ENCODE results near the gene AQP12B.

DNA sequence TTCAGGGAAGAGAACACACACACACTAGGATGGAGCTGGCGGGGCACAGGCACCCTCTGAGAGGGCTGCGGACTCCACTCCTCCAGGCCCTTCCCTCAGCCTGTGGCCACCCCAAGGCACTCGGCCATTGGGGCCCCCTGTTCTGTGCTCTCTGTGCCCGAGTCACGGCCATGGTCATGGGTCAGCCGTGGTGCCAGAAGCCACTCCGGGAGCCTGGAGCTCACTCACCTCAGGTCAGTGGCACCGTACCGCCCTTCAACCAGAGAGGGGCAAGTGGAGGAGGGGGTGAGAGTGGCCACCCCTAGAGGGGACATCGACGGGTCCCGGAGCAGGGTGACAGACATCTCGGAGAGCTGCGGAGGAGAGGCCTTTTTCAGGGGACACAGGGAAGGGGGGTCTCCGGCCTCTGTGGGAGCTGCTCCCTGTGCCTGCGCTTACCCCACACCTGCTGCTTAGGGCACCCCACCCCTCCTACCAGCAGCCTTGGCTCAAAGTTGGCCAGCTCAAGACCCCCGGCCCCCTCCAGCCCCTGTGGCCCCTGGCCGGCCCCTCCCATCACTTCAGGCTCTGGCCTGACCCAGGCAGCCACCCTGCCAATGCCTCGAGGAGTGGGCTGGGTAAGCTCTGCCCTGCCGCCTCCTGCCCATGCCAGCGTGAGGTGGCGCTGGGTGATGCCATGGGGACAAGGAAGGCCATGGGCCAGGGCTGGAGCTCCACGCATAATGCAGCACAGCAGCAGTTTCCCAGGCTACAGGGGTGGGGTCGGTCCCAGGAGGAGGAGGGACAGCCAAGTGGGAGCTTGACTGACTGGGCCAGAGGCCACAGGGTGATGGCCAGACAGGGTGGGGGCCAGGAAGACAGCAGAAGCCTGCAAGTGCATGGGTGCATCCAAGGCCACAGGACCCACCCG lies 38.3 kb upstream of the AQP12B start:
- TF ChIP-seq POLR2A (IDR thresholded peaks at IDR 0.05) (no peak), POLR2AphosphoS5 (IDR thresholded peaks at IDR 0.05) (no peak)
- TF ChIP-seq, protein P1, sequence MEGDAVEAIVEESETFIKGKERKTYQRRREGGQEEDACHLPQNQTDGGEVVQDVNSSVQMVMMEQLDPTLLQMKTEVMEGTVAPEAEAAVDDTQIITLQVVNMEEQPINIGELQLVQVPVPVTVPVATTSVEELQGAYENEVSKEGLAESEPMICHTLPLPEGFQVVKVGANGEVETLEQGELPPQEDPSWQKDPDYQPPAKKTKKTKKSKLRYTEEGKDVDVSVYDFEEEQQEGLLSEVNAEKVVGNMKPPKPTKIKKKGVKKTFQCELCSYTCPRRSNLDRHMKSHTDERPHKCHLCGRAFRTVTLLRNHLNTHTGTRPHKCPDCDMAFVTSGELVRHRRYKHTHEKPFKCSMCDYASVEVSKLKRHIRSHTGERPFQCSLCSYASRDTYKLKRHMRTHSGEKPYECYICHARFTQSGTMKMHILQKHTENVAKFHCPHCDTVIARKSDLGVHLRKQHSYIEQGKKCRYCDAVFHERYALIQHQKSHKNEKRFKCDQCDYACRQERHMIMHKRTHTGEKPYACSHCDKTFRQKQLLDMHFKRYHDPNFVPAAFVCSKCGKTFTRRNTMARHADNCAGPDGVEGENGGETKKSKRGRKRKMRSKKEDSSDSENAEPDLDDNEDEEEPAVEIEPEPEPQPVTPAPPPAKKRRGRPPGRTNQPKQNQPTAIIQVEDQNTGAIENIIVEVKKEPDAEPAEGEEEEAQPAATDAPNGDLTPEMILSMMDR (IDR thresholded peaks at IDR 0.05), result no peak
